Measurements from ENCODE around the gene COL18A1. TPM values are rescaled to one million over a fixed set of nuclear protein-coding genes. Genes with fewer than 3 reads are reported as not detected.
"Not testable (repeated sequence)": the region's sequence is repeated elsewhere in the genome, so short reads cannot be mapped to it uniquely, and the experiment has no call there.

Gene COL18A1
- total RNA-seq, 1 experiment from 2014 or later = 676 TPM

DNA sequence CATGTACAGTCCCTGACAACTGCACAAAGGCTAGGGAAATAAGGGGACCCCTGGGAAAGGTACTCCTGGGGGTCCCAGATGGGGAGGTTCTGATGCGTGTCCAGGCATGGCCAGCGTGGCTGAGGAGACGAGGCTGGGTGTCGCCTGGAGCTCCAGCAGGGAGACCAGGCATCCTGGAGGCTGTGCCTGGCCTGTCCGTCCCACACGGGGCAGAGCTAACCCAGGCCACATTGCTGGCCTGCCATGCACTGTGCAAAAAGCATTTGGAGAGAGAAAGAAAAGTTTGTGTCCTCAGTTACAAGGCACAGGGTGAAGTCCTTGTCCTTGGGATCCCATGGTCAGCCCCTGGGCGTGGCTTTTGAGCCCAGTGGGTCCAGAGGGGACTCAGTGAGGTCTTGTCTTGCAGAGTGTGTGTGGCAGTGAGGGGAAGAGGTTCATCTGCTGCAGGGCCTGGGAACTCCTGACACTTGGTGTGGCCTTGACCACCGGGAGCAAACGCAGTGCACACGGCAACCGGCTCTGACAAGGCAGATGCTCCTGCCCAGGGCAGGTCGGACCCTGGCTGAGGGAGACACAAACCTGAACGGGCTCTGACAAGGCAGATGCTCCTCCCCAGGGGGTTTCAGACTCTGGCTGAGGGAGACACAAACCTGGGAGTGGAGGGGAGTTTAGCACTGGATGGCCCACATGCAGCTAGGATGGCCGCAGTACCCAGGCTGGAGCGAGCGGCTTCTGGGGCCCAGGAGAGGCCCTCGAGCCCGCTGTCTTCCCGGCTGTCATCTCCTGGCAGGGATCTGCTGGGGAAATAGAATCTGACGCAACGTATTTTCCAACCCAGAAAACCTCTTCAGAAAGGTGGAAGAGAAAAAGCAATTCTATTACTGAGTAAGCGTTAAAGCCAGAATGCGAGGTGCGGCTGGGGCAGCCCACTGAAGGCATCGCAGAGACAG is 37.3 kb upstream of the COL18A1 start:
- in situ Hi-C loops (cut with HindIII; ENCODE audit: low pct_unique_long_range_greater_than_20kb, low sequenced_read_pairs) = no loop called here
- ATAC-seq (peak; percentile 10; the same call in 1 of the 2 replicates), DNase-seq (ENCODE audit: low read depth, low spot score) (no peak)
- H3K27me3 ChIP-seq (ENCODE audit: control insufficient read depth, insufficient read depth, low read length) = no peaks in the 10 kb centered on the region
- intact Hi-C loops (cut with micrococcal nuclease; ENCODE audit: unreplicated experiment) = no loop called here
- H3K9me3 ChIP-seq (ENCODE audit: control insufficient read depth, insufficient read depth, low read depth, low read length) = peaks cover 7% of the 10 kb centered on the region; the same call in 1 of the 2 replicates
- ChIA-PET POLR2A (no interaction called here), CTCF (no interaction called here)
- TF ChIP-seq, protein P1, sequence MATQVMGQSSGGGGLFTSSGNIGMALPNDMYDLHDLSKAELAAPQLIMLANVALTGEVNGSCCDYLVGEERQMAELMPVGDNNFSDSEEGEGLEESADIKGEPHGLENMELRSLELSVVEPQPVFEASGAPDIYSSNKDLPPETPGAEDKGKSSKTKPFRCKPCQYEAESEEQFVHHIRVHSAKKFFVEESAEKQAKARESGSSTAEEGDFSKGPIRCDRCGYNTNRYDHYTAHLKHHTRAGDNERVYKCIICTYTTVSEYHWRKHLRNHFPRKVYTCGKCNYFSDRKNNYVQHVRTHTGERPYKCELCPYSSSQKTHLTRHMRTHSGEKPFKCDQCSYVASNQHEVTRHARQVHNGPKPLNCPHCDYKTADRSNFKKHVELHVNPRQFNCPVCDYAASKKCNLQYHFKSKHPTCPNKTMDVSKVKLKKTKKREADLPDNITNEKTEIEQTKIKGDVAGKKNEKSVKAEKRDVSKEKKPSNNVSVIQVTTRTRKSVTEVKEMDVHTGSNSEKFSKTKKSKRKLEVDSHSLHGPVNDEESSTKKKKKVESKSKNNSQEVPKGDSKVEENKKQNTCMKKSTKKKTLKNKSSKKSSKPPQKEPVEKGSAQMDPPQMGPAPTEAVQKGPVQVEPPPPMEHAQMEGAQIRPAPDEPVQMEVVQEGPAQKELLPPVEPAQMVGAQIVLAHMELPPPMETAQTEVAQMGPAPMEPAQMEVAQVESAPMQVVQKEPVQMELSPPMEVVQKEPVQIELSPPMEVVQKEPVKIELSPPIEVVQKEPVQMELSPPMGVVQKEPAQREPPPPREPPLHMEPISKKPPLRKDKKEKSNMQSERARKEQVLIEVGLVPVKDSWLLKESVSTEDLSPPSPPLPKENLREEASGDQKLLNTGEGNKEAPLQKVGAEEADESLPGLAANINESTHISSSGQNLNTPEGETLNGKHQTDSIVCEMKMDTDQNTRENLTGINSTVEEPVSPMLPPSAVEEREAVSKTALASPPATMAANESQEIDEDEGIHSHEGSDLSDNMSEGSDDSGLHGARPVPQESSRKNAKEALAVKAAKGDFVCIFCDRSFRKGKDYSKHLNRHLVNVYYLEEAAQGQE (IDR thresholded peaks at IDR 0.05; ENCODE audit: insufficient read depth in 1 of 2, low read depth in 2 of 2, low read length in 1 of 2) = no peak
- TF ChIP-seq SIN3A (IDR thresholded peaks at IDR 0.05; ENCODE audit: borderline replicate concordance, insufficient read depth, low read depth, low read length) (no peak), POLR2AphosphoS5 (IDR thresholded peaks at IDR 0.05; ENCODE audit: low read depth, low read length) (no peak), TCF7L2 (IDR thresholded peaks at IDR 0.05; ENCODE audit: low read depth, low read length) (no peak)
- TF ChIP-seq, protein P2, sequence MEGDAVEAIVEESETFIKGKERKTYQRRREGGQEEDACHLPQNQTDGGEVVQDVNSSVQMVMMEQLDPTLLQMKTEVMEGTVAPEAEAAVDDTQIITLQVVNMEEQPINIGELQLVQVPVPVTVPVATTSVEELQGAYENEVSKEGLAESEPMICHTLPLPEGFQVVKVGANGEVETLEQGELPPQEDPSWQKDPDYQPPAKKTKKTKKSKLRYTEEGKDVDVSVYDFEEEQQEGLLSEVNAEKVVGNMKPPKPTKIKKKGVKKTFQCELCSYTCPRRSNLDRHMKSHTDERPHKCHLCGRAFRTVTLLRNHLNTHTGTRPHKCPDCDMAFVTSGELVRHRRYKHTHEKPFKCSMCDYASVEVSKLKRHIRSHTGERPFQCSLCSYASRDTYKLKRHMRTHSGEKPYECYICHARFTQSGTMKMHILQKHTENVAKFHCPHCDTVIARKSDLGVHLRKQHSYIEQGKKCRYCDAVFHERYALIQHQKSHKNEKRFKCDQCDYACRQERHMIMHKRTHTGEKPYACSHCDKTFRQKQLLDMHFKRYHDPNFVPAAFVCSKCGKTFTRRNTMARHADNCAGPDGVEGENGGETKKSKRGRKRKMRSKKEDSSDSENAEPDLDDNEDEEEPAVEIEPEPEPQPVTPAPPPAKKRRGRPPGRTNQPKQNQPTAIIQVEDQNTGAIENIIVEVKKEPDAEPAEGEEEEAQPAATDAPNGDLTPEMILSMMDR (IDR thresholded peaks at IDR 0.05) = no peak
- H3K27ac ChIP-seq (ENCODE audit: low read length) = peak overlapping the region; percentile 93
- peaks cover 47% of the 10 kb centered on the region for H3K4me1 ChIP-seq (ENCODE audit: control insufficient read depth, insufficient read depth, low read length)
- BruUV-seq (replicated peaks) = no TSS peak
- no peaks in the 10 kb centered on the region for H3K36me3 ChIP-seq (ENCODE audit: control insufficient read depth, insufficient read depth, low read length)
- no peak overlapping the region for H3K4me3 ChIP-seq (ENCODE audit: low read depth in 2 of 2, low read length in 2 of 2)

DNA sequence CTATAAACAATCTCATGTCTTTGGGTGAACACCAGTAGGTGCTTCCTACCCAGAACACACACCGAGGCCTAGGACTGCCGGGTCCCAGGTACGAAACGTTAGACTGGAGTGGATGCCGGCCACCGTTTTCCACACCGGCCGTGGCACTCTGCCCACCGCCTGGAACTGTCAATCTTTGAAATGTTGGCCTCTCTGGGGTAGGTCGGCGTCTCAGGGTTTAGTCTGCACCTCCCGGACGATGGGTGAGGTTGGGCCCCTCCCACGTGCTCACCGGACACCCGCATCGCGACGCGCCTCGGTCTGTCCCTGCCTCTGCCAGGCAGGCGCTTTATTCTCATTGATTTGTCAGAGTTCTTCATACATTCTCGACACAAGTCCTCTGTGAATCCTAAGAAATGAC is 35.9 kb upstream of the COL18A1 start:
- DNase-seq (ENCODE audit: low read depth, low spot score); H3K27me3 ChIP-seq (ENCODE audit: control insufficient read depth, insufficient read depth, low read length); H3K36me3 ChIP-seq (ENCODE audit: control insufficient read depth, insufficient read depth, low read length); BruUV-seq (replicated peaks); H3K9me3 ChIP-seq (ENCODE audit: control insufficient read depth, insufficient read depth, low read depth, low read length); H3K4me3 ChIP-seq (ENCODE audit: low read depth in 2 of 2, low read length in 2 of 2); POLR2A ChIA-PET; in situ Hi-C loops (cut with HindIII; ENCODE audit: low pct_unique_long_range_greater_than_20kb, low sequenced_read_pairs); CTCF ChIA-PET; intact Hi-C loops (cut with micrococcal nuclease; ENCODE audit: unreplicated experiment); ATAC-seq: not testable (repeated sequence)
- Histone ChIP-seq H3K4me1 (ENCODE audit: control insufficient read depth, insufficient read depth, low read length) (peaks cover 38% of the 10 kb centered on the region), H3K27ac (ENCODE audit: low read length) (peak overlapping the region; percentile 93; the same call in 1 of the 2 replicates)

DNA sequence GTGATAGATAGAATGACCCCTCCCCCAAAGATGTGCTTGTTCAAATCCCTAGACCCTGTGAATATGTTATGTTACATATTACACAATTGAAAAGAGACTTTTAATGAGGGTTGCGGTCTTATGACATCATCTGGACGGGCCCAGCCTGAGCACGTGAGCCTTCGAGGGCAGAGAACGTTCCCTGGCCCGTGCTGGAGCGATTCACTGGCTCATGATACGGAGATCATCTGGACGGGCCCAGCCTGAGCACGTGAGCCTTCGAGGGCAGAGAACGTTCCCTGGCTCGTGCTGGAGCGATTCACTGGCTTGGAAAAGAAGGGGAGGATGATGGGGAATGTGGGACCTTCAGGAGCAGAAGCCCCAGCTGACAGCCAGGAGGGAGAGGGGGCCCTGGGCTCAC is 34.4 kb upstream of the COL18A1 start:
- no peak for ATAC-seq
- TF ChIP-seq, protein P1 (IDR thresholded peaks at IDR 0.05; ENCODE audit: insufficient read depth in 1 of 2, low read depth in 2 of 2, low read length in 1 of 2) = no peak
- peaks cover 8% of the 10 kb centered on the region; the same call in 1 of the 2 replicates for H3K9me3 ChIP-seq (ENCODE audit: control insufficient read depth, insufficient read depth, low read depth, low read length)
- ChIA-PET POLR2A (no interaction called here), CTCF (no interaction called here)
- H3K27ac ChIP-seq (ENCODE audit: low read length) = peak overlapping the region; percentile 57; the same call in 1 of the 2 replicates
- H3K27me3 ChIP-seq (ENCODE audit: control insufficient read depth, insufficient read depth, low read length) = no peaks in the 10 kb centered on the region
- H3K36me3 ChIP-seq (ENCODE audit: control insufficient read depth, insufficient read depth, low read length) = no peaks in the 10 kb centered on the region
- intact Hi-C loops (cut with micrococcal nuclease; ENCODE audit: unreplicated experiment) (no loop called here), in situ Hi-C loops (cut with HindIII; ENCODE audit: low pct_unique_long_range_greater_than_20kb, low sequenced_read_pairs) (no loop called here)
- H3K4me3 ChIP-seq (ENCODE audit: low read depth in 2 of 2, low read length in 2 of 2) = no peak overlapping the region
- peaks cover 23% of the 10 kb centered on the region for H3K4me1 ChIP-seq (ENCODE audit: control insufficient read depth, insufficient read depth, low read length)
- no peak for DNase-seq (ENCODE audit: low read depth, low spot score)
- no TSS peak for BruUV-seq (replicated peaks)

All from Panc1 (cell line).